Measurements from ENCODE around the gene PSORS1C2. TPM values are rescaled to one million over a fixed set of nuclear protein-coding genes. Genes with fewer than 3 reads are reported as not detected.
A peak's percentile ranks its signal among the peaks of the same experiment; 100 is the strongest.
"Not testable (repeated sequence)": the region's sequence is repeated elsewhere in the genome, so short reads cannot be mapped to it uniquely, and the experiment has no call there.

The PSORS1C2 gene
- total RNA-seq, result not detected
- long read RNA-seq, result 0 reads

DNA sequence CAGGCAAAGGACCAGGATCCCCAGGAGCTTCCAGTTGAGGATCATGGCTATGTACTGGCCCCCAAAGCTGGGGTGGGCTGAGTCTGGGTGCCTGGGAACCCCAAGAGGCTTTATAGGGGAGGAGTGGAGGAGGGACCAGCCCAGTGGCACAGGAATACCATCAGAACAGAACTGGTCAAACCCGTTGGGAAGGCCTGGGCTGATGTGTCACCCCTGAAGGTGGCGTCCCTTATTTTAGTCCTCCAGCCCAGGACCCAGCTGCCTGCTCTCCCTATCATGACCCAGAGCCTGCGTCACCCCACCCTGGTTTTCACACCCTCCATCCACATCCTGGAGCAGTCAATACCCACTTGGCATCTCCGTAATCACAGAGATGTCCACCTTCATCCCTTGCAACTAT is at the start of gene PSORS1C2:
Gene PSORS1C2, minus strand, starts transcription at position 85 of the 400 bp plus-strand sequence. Its CDS starts 40 bp downstream, at position 45.
- DNase-seq (no peak), ATAC-seq (no peak)
- intact Hi-C loops (cut with DNase I, micrococcal nuclease), result loop anchor here (5.0 kb wide), 2 partner anchors 53 to 228 kb away; no protein-coding TSS in a partner anchor

DNA sequence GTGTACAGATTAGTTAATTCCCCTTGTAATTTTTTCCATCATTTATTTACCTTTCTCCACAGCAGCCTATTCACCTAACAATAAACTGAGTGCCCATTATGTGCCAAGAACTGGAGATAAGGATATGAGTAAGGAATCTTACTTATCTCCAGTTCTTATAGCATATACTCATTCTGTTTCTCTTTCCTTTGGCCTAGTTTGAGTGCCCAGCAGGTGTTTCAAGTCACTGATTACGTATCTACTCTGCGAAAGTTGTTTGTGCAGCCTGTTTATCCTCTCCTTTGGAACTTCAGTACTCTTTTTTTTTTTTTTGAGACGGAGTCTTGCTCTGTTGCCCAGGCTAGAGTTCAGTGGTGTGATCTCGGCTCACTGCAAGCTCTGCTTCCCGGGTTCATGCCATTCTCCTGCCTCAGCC is 48.9 kb upstream of the PSORS1C2 start:
- ATAC-seq, result peak; percentile 89
- intact Hi-C loops (cut with DNase I, micrococcal nuclease), result no loop called here
- DNase-seq, result no peak

DNA sequence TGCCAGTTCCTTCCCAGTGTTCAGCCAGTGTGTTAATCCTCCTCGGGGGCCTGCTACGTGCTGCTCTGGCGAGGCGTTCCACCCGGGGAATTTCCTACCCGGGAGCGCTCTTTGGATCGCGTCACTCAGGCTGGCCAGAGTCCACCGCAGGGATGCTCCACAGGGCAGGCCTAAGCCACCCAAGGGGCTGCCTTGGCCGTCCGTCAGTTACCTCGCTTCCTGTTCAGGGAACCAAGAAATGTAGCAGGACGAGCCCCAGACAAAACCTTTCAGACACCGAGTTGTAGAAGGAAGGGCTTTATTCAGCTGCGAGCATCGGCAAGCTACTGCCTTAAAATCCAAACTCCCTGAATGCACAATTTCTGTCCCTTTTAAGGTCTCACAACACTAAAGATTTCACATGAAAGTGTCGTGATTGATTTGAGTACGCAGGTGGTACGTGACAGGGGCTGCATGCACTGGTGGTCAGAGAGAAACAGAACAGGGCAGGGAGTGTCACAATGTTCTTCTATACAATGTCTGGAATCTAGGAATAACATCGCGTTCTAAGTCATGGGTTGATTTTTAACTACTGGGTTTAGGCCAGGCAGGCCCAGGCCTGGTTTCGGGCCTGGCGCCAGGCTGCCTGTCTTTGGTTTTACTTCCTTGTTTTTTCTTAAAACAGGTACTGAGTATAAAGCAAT is 47.3 kb upstream of the PSORS1C2 start:
- DNase-seq (peak; percentile 80 to 81), ATAC-seq (peak; percentile 53)
- intact Hi-C loops (cut with DNase I, micrococcal nuclease), result no loop called here

DNA sequence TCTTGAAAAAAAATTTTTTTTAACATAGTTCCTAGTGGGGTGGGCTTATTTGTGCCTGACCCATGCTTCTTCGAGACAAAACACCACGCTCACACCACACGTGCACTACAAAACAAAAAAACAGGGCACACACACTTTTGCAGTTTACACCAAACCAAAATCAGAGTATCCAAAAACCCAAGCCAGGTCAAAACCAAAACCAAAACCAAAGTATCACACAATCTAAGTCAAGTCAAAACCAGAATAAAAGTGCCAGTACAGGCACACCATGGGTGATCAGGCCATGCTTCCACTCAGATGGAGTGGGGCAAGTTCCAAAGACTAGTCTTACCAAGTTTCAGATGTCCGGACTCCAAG is 46.8 kb upstream of the PSORS1C2 start:
- intact Hi-C loops (cut with DNase I, micrococcal nuclease); DNase-seq: not testable (repeated sequence)
- ATAC-seq, result peak; percentile 0

DNA sequence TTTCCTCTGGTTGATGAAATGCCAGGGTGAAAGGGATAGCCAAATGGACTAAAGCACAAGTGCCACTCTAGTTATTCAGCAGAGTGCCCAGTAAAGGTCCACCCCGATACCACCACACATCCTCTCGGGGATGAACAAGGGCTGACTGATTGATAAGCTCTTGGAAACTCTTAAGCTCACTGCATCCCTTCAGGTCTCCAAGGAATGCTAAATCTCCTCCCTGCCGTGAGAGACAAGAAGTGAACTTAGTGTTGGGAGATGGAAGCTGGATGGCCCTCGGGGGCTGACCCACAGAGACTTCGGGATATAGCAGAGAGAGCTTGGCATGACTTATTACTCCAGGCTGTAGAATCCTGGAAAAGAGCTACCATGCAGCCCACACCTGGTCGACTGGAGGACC is 45.0 kb upstream of the PSORS1C2 start:
- ATAC-seq; DNase-seq; intact Hi-C loops (cut with DNase I, micrococcal nuclease): not testable (repeated sequence)

DNA sequence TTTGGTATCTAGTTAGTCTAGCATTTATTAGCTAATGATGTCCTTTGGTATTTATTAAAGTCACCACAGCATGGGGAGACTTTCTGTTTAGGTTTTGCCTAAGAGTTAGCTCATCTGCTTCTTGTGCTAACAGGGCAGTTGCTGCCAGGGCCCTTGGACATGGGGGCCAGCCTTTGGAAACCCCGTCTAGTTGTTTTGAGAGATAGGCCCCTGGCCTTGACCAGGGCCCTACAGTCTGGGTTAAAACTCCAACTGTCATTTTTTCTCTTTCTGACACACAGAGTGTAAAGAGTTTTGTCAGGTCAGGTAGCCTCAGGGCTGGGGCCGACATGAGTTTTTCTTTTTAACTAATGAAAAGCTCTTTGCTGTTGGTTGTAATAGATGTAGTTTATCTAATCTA is 44.4 kb upstream of the PSORS1C2 start:
- intact Hi-C loops (cut with DNase I, micrococcal nuclease); DNase-seq; ATAC-seq: not testable (repeated sequence)

DNA sequence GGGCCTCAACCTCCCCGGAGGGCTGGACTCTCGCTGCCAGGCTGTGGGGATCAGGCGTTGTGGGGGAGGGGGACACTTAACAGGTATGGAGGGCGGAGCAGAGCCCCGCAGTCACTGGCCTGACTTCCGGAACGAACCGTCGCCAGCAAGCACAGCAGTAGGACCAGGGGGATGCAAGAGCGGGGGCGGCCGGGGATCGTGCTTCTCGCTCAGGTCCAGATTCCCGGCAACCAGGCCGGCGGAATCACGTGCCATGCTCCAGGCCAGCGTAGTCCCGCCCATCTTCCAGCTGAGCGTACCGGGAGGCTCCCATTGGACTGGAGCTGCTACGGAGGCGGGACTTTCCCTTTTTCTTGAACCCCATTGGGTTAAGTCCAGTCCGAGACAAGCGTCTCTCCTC is 41.6 kb upstream of the PSORS1C2 start:
- intact Hi-C loops (cut with DNase I, micrococcal nuclease), result no loop called here
- peak in 1 of 2 donors; percentile 62 for DNase-seq
- peak; percentile 38 for ATAC-seq

DNA sequence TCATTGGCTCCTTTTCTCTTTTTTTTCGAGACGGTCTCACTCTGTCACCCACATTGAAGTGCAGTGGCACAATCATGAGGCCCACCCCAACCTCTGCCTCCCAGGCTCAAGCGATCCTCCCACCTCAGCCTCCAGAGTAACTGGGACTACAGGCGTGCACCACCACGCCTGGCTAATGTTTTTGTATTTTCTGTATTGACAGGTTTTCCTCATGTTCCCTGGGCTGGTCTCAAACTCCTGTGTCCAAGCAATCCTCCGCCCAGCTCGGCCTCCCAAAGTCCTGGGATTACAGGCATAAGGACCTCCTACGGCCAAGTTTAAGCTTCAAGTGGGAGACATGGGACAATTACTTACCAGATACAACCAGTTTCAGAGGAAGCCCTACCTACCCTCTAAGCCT is 41.0 kb upstream of the PSORS1C2 start:
- ATAC-seq (no peak), DNase-seq (no peak)
- intact Hi-C loops (cut with DNase I, micrococcal nuclease), result no loop called here

DNA sequence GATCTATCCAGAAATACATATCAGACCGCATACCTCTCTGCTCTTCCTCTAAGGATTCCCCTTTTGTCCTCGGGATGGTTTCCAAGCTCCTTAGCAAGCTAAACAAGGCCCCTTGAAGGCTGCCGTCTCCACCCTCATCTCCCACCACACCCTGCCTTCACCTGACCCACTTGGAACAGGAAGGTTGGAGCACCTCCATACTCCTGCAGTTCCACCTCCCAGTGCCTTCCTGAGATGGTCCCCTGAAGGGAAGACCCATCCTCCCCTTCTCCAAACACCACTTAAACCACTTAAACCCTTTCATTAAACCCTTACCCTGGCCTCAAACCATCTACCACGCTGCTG is 40.1 kb upstream of the PSORS1C2 start:
- intact Hi-C loops (cut with DNase I, micrococcal nuclease), result no loop called here
- no peak for DNase-seq
- ATAC-seq, result peak; percentile 68

DNA sequence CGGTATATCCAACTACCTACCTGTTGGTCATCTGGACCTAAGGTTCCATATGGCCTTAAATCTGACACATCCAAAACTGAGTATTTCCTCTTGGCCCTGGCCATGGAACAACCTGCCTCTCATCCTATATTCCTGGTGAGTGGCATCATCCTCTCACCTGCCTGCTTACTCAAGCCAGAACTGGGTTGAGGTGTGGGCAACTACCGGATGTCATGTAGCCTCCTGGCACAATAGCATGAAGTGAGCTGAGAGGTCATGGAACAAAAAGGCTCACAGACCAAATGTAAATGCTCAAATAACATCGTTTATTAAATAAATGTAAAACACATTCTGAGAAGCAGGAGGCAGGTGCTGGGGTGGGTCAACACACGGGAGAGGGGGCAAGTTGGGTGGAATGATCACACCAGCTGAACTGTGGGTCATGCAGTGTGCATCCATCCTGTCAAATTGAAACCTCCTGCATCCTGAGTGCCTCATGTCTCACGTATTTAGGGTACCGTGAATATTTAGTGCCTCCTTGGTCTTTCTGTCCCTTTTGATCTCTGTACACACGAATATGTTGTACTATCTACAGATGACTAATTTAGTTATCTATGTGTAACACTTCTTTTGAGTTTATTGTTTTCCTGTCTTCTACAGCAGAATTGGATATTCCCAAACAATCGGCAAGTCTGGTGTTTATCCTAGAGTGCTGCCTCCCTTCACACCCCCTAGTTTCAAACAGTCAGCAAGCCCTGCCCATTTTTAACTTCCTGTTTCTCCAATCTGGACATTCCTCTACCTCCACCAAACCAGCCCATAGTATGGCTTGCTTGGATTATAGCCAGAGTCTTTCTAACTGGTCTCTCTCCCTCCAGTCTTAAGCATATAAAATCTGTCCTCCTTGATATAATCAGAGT is 39.5 kb upstream of the PSORS1C2 start:
- DNase-seq (no peak), ATAC-seq (peak; percentile 85)
- intact Hi-C loops (cut with DNase I, micrococcal nuclease), result no loop called here

DNA sequence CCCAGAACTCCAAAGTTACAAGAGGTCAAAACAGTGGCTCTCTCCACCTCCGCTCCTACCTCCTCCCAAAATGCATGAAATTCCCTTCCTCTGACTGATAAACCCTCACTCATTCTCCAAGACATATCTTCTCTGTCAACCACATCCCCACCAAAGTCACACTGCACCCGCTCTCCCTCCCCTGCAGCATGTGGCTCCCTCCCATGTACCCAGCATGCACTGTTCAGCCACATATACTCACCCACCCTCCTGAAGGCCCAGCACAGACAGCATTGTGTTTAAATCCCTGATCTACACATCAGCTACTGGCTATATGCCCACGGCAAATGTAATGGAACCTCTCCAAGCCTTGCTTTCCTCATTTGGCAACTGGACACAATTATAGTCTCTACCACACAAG is 37.1 kb upstream of the PSORS1C2 start:
- DNase-seq, result no peak
- intact Hi-C loops (cut with DNase I, micrococcal nuclease), result no loop called here
- ATAC-seq, result no peak

DNA sequence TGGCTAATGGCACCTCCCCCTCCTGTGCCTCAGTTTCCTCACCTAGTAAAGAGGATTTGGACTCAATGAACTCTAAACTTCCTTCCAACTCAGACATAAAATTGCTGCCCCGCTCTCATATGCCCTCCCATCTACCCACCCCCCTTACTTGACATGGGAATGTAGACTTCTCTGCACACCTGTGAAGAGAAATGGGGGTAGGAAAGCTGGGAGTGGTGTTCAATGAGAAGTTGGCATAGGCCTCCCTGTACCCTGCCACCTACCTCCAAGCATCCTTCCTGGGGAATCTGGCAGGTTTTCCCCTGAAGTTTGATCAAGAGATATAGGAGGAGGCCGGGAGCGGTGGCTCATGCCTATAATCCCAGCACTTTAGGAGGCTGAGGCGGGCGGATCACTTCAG is 35.5 kb upstream of the PSORS1C2 start:
- no peak for ATAC-seq

DNA sequence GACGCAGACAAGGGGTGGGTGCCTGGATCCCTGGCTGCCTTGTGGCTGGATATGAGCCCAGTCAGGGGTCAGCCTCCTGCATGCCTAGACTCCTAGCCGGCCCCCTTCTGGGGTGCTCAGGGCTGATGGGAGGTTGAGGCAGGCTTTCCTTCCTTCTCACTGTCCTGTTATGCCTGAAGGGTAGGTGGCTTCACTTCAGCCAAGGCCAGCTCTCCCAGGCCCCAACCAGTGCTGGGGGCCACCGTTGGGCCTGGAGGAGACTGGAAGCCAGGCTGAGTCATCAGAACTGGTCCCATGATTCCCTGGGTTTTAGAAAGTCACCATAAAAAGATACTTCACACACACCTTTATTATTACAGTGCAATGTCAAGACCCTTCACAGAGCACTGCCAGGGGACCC is 34.5 kb upstream of the PSORS1C2 start:
- ATAC-seq, result no peak
- DNase-seq, result no peak
- intact Hi-C loops (cut with DNase I, micrococcal nuclease), result no loop called here

More for the DNA sequence above, 35.5 kb upstream of the PSORS1C2 start:
- DNase-seq, result no peak
- intact Hi-C loops (cut with DNase I, micrococcal nuclease), result no loop called here

DNA sequence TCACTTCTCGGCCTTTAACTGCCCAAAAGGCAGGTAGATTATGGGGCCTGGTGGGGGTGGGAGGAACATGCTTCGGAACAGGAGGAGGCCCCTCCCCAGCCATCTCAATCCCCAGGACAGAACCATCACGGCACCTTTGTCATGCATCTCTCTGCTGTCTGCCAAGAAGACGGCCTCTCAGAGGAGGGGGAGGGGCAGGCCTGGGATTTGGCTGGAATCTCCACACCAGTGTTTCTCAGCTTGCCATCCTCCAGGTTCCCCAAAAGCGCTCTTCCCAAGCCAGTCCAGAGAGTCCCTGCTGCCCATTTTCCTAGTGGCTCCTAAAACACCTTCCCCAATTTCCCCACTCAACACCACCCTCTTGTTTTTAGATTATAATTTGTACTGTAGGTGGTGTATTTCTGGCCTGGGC is 34.1 kb upstream of the PSORS1C2 start:
- DNase-seq (no peak), ATAC-seq (no peak)
- intact Hi-C loops (cut with DNase I, micrococcal nuclease), result no loop called here

DNA sequence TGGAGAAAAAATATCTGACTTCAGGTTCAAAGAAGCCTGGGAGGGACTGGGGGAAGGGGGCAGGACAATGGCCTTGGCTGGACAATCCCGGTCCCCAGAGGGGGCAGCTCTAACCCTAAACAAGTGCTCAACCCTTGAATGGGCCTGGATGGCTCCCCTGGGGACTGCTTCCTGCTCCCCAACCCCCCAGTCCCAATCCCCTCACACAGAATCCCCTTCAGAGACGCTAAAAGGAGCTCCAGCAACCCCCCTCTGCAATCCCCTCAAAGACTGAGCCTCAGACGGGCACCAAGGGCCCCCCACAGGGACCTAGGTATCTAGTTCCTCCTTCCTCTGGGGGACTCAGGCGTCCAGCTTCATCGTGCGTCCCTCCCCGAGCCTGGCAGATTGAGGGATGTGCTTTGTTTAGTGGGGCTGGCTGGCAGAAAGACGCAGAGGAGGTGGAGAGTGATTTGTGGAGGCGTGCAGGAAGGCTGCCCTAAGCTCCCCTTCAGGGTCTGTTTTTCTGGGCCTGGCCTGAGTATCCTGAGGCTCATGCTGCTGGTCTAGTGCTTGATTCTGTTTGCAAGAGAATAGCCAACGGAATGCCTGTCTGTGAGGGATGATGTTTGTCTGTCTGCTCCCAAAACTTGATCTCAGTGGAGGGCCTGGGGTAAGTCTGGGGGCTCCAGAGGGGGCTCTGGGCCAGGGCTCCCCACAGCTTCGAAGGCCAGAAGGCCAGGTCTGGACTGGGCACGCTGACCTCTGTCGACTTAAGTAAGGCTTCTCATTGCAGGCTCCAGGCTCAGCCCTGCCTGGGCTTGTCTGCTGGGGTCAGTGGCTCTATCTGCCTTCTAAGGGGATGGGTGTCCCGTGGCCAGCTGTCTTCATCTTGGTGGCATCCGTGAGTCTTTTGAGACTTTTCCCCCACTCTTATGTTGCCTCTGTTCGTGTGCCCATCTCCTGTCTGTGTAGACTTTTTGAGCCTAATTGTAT is 33.4 kb upstream of the PSORS1C2 start:
- DNase-seq (no peak), ATAC-seq (no peak)
- intact Hi-C loops (cut with DNase I, micrococcal nuclease), result no loop called here

DNA sequence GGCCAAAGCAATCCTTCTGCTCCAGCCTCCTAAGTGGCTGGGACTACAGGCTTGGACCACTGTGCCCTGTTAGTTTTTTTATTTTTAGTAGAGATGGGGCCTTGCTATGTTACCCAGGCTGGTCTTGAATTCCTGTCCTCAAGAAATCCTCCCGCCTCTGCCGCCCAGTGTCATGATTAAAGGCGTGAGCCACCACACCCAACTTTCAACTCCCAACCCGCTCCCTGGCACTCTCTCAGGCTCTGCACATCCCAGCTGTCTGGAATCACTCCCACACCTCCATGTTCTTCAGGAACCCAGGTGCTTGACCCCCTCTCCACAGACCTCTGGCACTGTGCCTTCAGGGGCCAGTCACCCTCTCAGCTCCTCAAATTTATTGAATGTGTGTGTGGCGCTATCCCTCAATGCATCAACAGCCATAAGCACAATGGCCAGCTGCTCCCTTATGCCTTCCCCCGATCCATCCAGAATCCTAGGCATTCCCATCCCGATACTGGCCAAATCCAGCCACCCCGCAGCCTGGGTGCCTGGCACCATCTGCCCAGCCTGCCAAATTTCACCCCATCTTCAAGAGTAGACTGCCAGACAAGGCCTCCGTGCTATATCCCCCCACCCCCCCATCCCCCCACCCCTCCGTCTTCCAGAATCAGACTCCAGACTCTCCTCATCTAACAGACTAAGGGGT is 32.3 kb upstream of the PSORS1C2 start:
- peak; percentile 41 for ATAC-seq
- DNase-seq, result no peak
- intact Hi-C loops (cut with DNase I, micrococcal nuclease), result no loop called here

DNA sequence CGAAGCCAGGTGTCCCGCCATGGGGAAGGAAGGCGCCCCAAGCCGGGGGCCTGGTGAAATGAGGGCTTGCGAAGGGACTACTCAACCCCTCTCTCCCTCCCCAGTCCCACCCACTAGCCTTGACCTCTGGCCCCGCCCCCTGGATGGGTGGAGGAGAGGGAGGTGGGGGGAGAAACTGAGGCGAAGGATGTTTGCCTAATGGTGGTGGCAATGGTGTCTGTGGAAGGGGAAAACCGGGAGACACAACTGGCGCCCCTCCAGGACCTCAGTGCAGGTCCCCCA is 31.7 kb upstream of the PSORS1C2 start, which contains the start of gene POU5F1:
Gene POU5F1, minus strand, starts transcription at position 83 of the 282 bp plus-strand sequence. Its CDS starts 62 bp downstream, at position 21.
- intact Hi-C loops (cut with DNase I, micrococcal nuclease), result no loop called here
- DNase-seq (no peak), ATAC-seq (no peak)

DNA sequence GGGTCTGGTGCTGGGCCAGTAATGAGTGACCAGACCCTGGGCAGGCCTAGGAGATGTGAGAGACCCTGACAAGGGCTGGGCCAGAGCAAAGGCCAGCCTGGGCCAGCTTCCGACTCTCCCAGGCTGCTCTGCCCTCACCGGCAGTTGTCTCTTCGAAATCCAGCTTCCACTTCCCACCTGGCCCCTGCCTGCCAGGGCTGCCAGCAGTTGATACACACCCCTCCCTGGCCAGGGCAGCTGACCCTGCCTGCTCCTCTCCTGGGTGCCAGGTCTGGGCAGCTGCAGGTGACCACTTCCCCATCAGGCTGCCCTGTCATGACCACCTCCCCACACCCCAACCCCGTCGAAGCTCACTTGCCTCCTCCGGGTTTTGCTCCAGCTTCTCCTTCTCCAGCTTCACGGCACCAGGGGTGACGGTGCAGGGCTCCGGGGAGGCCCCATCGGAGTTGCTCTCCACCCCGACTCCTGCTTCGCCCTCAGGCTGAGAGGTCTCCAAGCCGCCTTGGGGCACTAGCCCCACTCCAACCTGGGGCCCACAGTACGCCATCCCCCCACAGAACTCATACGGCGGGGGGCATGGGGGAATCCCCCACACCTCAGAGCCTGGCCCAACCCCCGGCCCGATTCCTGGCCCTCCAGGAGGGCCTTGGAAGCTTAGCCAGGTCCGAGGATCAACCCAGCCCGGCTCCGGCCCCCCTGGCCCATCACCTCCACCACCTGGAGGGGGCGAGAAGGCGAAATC is 31.2 kb upstream of the PSORS1C2 start:
- DNase-seq; intact Hi-C loops (cut with DNase I, micrococcal nuclease): not testable (repeated sequence)
- peak; percentile 12 for ATAC-seq
